GM19351 (cell line): ENCODE measurements around the gene SORBS1.

ENCODE experiments used
- ATAC-seq: cut with Tn5 transposase; IDR thresholded peaks from one replicate; pipeline ENCODE4 v1.9.1; 2021; ENCODE audit warnings: mild to moderate bottlenecking, moderate library complexity; ENCODE audit not compliant: unreplicated experiment

SORBS1 gene

DNA sequence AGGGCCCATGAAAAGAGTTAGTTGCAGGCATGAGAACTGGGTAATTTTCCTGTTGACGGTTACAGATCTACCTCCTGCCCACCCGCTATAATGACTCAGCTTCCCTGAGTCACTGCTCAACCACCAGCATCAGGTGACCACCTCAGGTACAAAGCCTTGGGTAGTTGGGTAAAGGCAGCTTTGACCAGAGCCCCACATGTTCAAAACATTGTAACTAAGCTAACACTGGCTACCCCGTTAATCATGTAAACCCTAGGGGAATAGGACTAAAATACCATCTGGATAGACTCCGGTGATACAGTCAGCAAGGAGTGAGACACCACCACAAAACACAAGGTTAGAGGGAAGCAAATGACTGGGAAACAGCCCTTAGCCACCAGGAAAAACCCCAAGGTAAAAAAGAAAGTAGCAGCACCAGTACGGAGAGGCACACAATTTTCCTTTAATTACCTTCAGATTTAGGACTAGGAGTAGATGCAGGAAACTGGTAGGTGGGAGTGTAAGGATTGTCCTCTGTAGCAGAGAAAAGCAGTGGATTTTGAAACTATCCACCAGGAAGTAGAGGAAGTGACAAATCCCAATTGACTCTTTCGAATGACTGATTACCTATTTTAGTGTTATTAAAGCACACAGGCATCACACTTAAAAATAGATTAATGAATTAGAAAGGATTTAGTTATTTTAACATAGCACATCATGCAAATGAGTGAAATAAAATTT lies 166.8 kb downstream of the SORBS1 start:
- peak; percentile 66 for ATAC-seq

DNA sequence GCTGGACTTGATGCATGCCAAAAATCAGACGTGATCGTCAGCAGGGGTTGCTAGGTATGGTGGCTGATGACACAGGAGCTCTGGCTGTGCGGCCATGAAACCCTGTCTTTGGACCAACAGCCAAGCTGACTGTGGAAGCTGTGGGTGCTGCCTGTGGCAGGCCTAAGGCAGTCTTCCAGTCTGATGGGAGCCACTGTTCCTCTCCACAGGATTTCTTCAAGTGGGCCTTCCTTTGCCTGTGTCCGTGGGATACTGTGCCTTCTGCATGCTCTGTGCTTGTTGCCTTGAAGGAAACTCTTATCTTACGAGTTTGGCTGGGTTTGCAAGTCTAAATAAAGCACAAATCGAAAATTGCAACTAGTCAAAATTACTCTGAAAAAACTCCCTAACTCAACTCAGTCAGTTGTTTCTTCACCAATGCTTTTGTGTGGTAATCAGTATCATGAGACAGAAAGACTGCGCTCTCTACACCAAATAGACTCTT lies 168.4 kb downstream of the SORBS1 start:
- ATAC-seq, result peak; percentile 57

DNA sequence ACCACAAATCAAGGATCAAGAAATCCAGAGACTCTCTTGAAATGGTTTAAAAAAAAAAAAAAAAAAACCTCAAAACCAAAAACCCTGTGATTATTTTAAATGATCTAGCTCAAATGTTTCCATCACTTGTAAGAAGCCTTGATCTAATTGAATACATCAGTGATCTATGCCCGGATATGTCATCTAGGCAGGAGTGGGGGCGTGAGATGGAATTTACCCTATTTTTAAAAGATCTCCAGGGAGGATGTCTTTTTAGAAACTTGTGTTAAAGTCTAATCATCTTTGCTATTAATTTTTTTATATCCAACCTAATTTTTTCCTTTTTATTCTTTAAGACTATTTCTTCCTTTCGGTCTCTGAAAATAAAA lies 169.0 kb downstream of the SORBS1 start:
- no peak for ATAC-seq

DNA sequence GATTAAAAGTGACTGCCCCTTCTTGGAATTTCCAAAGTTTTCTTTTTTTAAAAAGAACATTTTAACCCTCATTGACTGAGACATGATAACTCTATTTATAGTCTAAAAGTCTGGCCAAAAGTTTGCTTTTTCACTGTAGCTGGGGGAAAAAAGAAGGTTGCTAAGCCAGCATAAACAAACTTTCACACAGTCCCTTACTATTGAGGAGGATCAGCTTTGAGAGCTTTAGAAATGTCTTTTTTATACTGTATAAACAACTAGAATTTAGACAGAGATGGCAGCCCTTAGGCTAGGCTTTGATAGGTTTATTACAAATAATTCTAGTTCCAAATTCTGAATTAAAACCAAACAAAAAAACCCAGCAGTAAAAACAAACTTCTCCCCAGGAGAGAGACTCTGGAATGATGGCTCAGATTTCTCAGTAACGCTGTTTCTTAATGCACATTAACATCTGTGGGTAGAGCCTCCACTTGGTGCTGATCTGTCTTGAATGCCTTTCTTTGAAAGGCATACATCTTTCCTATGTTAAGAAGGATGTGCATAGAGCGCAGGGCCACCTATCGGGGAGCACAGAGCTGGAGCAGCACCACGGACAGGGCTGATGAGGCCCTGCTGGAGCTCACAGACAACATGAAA lies 169.5 kb downstream of the SORBS1 start:
- ATAC-seq, result peak; percentile 22

DNA sequence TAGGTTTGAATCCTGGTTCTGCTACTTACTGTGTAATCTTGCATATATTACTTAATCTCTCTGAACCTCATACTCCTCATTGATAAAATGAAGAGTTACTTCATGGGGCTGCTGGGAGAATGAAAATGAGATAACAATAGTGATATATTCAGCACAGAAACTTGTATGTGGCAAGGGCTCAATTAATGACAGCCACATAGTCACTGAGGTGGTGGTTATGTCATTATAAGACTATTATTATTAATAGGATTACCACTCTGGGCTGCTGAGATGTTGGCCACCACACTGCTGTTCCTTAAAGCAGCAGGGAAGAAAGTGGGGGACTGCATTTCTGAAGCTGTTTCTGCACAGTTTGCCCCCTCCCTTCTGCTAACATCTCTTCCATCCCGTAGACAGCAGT lies 170.0 kb downstream of the SORBS1 start:
- peak; percentile 24 for ATAC-seq

DNA sequence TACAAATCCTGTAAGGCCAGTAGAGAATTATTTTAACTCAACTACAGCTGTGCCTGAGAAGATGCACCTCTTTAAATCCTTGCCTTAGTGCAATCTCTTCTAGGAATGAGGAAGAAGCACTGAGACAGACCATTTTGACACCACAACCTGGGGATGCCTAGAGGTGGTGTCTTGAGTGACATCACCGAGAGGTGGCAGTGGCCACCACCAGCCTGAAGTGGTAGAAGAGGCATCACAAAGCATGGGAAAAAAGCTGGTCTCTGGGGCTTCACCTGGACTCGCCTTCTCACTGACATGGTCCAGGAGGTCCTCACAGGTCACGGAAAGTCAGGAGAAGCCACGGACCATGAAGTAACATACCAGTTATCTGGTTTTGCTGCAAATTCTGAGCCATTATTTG lies 171.2 kb downstream of the SORBS1 start:
- no peak for ATAC-seq

DNA sequence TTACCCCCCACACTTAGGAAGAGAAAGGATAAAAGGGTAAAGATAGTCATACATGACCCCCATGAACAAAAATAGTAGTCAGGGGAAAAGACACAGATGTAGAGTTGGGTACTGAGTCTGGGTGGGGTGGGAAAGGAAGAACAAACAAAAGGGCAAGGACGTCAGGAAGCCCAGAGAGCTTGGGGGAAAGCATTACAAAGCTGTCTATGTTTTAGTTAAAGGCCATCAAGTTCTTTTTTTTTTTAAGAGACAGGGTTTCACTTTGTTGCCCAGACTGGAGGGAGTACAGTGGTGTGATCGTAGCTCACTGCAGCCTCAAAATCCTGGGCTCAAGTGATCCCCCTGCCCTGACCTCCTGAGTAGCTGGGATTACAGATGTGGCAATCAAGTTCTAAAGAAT lies 172.0 kb downstream of the SORBS1 start:
- no peak for ATAC-seq

DNA sequence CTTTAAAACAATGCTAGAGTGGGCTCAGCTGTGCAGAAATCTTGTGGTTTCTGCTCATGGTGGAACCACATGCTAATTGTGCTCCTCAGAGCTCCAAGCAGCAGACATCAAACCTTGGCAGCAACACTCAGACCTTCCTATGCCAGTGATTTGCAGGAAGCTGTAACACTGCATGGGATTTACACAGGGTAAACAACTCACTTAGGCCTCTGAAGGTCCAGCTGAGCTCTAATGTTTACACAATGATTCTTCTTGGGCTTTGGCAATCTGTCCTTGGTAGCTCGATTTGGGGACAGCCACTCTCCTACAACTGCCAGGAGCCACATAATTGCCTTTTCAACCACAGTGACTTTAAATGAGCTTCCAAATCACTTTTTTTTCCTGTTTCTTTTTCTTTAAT lies 172.6 kb downstream of the SORBS1 start:
- no peak for ATAC-seq

DNA sequence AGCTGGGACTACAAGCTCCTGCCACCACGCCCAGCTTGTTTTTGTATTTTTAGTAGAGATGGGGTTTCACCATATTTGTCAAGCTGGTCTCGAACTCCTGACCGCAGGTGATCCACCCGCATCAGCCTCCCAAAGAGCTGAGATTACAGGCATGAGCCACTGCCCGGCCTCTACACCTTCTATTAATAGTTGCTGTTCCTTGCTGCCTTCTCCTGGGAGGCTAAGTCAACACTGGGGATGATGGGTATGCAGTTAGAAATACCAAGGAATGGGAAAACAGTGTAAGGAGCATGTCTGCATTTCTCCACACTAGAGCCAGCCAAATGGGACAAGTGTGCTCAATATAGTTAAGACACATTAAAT lies 173.1 kb downstream of the SORBS1 start:
- no peak for ATAC-seq

DNA sequence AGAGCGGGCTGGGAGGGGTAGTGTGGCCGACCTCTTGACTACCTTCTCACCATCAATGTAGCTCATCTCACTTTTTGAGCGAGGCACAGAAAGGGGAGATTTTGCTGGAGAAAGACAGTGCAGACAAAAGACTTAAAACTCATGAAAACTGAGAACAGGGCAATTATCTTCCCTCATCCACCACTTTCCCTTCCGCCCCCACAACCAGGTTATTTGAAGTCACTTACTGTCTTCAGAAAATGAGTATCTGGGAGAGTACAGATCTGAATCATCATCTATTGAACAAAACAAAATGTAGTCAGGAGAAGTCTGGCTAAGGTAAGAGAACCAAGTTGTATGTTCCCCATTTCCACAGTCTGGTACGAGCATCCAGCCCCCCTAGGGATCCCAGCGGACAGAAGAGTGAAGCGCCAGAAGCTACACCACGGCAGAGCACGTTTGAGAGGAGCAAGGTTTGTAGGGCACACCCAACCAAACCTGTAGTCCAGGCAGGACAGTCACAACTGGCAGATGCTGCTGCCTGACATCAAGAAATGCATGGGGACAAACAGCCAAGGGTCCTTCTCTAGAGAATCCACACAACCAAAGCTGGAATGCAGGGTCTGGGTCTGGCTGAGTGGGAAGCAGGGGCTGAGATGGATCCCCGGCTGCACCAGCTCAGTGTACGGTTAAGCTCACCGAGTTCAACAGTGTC lies 177.0 kb downstream of the SORBS1 start:
- ATAC-seq, result peak; percentile 61

DNA sequence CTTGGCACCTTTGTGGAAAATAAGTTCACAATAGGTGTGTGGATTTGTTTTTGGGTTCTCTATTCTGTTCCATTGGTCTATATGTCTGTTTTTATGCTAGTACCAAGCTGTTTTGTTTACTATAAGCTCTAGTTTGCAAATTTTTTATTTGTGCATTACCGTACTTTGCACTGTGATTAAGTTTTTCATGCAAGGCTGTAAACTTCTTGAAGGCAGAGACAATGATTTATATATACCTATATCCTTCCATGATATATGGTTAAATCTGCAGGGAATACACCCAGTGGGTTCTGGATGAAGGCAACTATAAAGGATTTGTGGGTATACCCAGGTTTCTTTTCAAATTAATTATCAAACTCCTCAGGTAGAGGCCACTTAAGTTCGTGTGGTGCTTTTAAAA lies 178.6 kb downstream of the SORBS1 start:
- ATAC-seq, result no peak

DNA sequence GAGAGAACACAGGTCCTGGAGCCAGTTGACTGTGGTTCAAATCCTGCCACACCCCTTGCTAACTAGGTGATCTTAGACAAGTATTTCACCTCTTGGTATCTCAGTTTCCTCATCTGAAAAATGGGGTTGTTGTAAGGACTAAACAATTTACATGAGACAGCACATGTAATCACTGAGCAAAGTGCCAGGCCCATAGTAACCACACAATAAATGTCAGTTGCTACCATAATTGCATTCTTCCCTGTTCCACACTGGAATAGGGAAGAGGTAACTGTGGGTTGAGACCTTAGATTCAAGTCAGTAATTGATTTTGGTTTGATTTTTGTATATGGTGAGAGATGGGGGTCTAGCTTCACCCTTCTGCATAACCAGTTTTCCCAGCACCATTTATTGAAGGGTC lies 179.0 kb downstream of the SORBS1 start:
- no peak for ATAC-seq

DNA sequence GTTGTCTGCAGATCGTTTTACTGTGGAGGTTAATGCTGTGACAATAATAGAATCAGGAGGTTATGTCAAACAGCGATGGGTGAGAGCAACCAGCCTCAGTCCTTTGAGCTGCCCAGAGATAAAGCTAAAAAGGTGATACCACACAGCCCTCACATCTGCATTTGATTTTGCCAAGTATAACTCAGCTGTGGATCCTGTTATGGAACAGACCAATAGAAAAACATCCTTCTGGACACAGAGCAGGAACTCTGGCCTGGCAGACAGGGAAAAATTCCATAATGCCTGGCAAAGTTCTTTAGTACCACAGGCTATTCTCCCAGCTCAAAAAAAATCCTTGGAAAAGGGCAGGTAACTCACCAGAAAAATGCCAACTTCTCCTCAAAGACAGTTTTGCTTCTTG lies 183.2 kb downstream of the SORBS1 start:
- ATAC-seq, result no peak

DNA sequence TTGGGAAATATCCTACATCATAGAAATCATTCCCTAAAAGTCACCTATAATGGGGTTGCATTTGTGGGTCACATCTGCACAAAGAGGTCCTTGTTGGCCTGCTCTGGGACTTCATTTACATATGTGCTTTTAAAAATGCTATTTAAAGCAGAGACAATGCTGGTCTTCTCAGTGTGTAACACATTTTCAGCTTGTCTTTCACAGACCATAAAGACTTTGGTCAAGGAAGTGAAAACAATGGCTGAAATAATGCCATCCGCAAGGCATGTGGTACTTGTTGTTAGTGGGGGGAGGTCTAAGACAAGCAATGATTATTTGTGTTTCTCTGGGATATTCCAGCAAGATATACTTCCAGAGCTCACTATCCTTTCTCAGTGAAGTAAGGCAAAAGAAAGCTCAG lies 185.8 kb downstream of the SORBS1 start:
- no peak for ATAC-seq

DNA sequence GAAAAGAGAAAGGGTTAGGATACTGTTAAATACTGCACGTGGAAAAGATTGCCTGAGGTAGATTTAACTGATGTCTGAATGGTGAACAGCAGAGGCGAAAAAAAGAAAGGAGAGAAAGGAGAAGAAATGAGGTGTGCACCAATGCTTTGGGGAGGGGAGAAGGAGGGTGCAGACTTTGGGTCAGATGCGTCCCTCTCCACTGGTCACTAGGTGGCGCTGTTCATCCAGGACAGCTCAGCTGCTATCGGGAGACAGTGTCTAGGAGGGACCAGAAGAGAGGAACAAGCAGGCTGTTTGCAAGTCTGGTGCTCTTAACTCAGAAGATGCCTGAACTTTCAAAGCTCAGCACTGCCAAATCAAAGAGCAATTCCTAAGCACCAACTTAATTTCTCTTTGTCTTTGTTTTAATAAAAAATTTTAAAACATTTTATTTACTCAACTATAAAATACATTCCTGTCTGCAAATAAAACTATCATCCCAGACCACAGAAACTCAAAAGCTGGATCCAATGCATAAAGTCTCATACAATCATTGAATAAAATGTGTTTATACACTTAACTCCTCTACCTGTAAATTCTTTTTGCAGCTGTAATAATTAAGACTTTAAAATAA lies 186.5 kb downstream of the SORBS1 start:
- ATAC-seq, result peak; percentile 96

DNA sequence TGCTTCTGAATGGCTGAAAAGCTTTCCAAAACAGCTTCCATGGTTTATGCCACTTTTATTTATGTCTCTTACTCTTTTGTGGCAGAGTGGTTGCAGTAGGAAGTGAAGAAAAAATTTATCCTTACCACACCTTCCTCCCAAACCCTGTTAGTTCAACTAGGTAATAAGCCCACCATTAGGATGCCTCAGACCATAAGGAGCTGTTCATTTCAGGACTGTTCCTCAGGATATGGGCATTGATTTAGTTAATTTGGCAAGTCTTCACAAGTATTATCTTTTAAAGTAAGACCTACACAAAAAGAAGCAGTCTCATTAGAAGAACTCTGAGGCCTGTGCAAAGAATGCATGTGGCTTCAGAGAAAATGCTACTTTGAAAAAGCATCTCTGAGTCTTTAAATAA lies 187.5 kb downstream of the SORBS1 start:
- no peak for ATAC-seq

DNA sequence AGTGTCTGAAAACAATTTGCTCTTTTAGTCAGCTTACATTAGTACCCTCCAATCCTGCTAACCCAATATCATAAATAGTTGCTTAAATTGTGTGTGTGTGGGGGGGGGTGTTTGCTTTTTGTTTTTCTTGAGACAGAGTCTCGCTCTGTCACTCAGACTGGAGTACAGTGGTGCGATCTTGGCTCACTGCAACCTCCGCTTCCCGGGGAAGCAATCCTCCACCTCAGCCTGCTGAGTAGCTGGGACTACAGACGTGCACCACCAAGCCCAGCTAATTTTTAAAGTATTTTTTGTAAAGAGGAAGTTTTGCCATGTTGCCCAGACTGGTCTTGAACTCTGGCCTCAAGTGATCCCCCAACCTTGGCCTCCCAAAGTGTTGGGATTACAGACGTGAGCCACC lies 196.8 kb downstream of the SORBS1 start:
- no peak for ATAC-seq

DNA sequence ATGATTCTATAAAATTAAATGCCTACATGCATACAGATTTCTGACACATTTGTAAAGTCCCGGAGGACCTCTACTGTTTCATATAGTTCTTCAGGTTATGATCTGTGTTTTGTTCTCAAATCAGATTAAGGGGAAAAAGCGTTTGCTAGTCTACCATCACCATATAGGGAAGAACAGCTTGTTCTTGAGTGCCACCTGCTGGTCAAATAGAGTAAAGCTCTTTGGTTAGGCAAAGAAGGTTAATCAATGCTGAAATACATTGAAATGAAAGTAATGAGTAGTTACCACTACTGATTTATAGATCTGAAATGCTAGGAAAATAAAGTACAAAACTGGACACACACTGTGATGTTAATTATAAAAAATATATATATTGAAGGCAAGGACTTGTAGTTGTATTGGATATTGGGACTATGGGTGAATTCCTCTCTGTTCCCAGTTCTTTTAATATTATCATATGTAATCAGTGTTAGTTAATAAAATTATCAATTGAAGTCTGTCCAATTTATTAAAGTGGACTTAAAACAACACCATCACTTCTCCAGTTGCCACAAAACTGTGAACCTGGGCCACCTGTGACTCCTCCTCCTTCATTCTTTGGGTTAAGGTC lies 197.8 kb downstream of the SORBS1 start:
- peak; percentile 73 for ATAC-seq

DNA sequence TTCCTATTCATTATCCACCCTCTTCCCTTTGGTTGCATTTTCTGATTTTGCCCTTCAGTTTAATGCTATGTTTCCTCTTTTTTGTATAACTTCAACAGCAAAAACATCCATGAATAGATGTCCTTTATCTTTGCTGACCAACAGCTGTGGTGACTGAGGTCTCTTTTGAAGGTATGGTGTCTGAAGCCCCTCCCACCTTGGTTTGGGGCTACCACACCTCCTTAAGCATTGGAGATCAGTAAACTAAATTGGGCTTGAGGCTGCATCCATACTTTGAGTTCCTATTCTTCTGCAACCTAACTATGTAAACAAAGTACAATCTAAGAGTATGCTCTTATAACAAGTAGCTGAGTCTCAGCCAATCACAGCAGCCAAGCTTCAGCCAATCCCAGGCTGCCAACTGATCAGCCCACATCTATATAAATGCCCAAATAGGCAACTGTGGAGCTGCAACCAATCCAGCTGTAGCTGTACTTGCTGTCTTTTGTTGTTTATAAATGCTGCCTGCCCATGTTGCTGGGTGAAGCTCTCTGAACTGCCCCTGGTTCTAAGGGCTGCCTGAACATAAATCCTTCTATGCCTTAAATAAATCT lies 201.0 kb downstream of the SORBS1 start:
- peak; percentile 74 for ATAC-seq

DNA sequence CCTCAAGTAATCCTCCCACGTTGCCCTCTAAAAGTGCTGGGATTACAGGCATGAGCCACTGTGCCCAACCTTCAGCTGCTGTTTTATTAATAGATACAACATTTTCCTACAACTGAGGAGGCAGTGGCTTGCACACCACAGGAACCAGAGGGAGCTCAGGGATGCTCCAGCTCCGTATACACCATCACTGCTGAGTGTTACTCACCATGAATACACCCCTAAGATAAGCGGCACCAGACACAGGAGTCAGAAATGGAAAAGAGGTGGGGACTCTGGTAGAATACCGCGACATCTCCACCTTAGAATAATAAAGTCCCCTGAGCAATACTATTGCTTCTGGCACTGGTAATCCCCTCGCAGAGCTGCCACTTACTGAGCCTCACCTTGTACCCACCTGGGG lies 201.7 kb downstream of the SORBS1 start:
- no peak for ATAC-seq
